NCI-H748 (cell line): ENCODE results near the gene EHMT1.
A peak's percentile ranks its signal among the peaks of the same experiment; 100 is the strongest.

ENCODE experiments used
- DNase-seq: peaks from one replicate; lab custom pipeline; 2025; ENCODE audit not compliant: unreplicated experiment; lab: John Stamatoyannopoulos, UW

EHMT1 gene

DNA sequence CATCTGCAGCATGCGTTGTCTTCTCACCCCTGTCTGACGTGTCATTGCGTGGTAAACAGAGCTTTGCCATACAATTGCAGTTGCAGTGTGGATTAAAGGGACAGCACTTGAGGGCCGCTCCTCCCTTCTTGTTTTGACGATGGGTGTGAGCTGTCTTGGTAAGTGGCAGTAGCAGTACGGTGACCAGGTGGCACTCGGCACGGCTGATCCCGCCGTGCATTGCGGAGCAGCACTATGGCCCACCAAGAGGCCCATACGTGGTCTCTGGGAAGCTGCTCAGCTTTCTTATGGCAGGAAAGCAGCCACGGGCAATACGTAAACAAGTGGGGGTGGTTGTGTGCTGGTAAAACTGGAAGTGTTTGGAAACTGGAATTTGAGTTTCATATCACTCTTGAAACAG, 25.1 kb downstream of the EHMT1 start:
- no peak for DNase-seq

DNA sequence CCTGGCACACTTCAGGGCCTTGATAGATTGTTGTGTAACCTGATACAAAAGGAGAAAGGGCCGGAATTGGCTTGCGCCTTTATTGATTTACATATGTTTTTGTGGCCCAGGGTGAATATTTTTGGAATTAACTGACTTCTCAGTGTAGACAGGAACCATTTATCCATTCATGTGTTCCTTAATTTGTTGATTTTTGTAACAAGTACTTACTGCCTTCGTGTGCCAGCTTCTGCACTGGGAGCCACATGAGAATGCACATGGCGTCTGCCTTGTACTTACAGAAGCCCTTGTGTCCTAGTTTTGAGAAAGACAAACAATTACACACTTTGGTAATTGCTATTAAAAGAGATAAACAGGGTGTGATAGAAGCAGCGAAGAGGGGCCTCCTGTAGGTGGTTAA, 26.4 kb downstream of the EHMT1 start:
- DNase-seq: peak; percentile 66

GRCh38 chr9:137646341-137646740, 27.5 kb downstream of the EHMT1 start:
- no peak for DNase-seq

- DNase-seq: no peak
These were observed 28.4 kb downstream of the EHMT1 start for GRCh38 chr9:137647096-137647714.

DNA sequence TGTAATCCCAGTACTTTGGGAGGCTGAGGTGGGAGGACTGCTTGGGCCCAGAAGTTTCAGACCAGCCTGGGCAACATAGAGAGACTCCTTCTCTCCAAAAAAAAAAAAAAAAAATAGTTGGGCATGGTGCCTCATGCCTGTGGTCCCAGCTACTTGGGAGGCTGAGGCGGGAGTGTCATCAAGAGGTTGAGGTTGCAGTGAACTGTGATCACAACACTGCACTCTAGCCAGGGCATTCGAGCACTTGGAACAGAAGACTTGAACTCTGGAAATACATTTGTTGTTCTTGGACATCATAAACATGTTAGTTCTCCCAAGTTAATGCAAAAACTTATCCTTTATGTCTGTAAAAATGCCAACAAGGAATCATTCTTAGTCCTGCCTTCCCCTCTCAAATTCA, 29.6 kb downstream of the EHMT1 start:
- no peak for DNase-seq

GRCh38 chr9:137649553-137649952, 30.7 kb downstream of the EHMT1 start:
- DNase-seq: no peak

DNA sequence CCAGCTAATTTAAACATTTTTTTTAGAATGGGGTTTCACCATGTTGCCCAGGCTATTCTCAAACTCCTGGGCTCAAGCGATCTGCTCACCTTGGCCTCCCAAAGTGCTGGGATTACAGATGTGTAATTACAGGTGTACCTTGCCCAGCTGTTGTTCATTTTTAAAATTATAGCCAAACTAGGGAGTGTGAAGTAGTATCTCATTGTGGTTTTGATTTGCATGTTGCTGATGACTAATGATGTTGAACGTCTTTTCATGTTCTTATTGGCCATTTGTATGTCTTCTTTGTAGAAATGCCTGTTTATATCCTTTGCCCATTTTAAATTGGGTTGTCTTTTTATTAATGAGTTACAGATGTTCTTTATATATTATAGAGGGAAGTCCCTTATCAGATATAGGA, 31.5 kb downstream of the EHMT1 start:
- no peak for DNase-seq

GRCh38 chr9:137650779-137651178, 32.0 kb downstream of the EHMT1 start:
- DNase-seq: no peak

DNA sequence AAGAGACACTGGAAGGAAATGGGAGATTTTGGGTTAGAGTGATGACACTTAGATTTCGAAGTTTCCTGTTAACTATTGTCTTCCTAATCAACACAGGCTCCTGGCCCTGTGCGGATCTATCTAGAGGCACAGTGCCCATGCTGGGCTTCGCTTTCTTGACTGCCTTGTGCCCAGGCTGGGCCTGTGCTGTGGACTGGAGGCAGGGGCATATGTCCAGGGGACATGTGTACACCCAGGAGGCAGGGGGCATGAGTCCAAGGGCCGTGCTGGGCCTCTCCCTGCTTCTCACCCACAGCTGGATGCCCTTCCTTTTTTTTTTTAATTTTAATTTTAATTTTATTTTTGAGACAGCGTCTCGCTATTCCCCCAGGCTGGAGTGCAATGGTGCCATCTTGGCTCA, 37.6 kb downstream of the EHMT1 start:
- DNase-seq: no peak

GRCh38 chr9:137657606-137658005, 38.8 kb downstream of the EHMT1 start:
- DNase-seq: no peak

- no peak for DNase-seq
These were observed 40.0 kb downstream of the EHMT1 start for GRCh38 chr9:137658781-137659180.

DNA sequence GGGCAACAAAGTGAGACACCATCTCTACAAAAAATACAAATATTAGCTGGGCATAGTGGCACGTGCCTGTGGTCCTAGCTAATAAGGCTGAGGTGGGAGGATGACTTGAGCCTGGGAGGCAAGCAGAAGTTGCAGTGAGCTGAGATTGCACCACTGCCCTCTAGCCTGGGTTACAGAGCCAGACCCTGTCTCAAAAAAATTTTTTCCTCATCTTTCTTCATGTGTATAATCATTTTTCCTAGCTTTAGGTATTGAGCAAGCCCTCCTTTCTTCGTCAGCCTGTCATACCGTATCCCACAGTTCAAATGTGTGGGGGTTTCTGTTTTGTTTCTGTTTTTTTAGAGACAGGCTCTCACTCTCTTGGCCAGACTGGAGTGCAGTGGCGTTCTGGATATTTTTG, 41.3 kb downstream of the EHMT1 start:
- no peak for DNase-seq

GRCh38 chr9:137663584-137663983, 44.8 kb downstream of the EHMT1 start:
- no peak for DNase-seq

GRCh38 chr9:137664676-137665075, 45.9 kb downstream of the EHMT1 start:
- no peak for DNase-seq

DNA sequence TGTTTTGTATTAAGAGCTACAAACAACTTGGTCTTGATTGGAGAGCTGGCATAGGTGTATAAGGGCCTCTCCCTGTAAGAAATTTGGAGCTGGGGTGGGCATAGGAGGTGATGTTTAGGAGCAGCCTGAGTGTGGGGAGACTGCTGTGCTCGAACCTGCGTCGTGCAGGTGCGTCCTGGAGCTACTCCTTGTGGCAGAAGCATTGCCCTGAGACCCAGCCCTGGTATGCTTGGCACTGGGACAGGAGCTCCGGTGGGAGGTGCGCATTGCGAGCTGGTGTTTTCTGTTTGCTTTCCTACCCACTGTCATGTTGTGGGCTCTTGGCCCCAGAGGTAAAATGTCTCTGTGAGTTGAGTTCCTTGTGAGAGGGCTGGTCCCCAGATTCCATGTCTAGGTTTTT, 46.4 kb downstream of the EHMT1 start:
- DNase-seq: no peak

DNA sequence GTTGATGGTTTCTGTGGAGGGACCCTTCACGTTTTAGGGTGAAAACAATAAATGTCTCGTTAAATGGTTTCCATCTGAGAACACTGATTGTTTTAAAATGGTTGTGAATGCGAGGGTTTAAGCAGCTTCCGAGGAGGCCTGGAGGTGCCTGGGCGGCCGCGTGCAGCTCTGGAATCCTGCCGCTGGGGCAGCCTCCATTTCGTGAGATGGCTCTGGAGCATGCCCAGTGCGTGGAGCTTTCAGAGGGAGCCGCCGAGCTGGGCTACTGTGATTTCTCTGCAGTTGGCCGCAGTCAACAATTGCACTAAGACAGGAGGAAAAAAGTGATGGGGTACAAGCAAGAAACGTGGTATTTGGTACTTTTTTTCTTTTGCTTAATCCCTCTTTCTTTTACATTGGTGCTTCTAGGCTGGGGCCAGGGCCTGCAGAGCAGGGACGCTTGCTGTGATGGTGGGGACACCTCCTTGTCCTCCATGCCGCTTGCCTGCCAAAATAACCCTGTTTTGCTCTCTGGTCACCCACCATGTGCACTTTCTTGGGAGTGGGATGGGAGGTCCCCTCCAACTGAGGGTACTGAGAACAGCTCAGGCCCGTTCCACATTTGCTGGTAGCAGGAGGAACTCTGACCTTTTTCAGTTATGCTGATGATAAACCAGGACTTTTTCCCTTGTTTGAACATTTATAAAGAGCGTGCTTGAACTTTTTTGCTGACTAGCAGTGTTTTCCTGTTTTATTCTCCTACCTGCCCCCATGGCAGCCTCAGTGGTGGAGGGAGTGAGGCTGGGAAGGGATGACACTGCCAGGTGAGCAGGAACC, 47.1 kb downstream of the EHMT1 start:
- no peak for DNase-seq

DNA sequence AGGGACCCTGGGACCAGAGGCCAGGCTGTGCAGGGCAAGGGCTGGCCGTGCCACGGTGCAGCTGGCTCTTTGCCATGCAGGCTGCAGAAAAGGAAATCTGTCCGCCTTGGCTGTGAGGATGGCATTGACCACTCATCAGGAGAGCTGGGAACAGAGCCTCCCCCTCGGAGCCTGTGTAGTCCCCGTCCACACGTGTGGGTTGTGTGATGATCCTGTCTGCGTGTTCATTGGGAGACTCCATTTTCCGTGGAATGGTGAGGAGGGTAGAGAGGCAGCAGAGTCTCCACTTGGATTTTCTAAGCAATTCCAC, 47.7 kb downstream of the EHMT1 start:
- DNase-seq: no peak

GRCh38 chr9:137666955-137667670, 48.3 kb downstream of the EHMT1 start:
- DNase-seq: no peak

- no peak for DNase-seq
These were observed 49.4 kb downstream of the EHMT1 start for GRCh38 chr9:137668203-137668602.

GRCh38 chr9:137669261-137669672, 50.5 kb downstream of the EHMT1 start:
- DNase-seq: no peak

DNA sequence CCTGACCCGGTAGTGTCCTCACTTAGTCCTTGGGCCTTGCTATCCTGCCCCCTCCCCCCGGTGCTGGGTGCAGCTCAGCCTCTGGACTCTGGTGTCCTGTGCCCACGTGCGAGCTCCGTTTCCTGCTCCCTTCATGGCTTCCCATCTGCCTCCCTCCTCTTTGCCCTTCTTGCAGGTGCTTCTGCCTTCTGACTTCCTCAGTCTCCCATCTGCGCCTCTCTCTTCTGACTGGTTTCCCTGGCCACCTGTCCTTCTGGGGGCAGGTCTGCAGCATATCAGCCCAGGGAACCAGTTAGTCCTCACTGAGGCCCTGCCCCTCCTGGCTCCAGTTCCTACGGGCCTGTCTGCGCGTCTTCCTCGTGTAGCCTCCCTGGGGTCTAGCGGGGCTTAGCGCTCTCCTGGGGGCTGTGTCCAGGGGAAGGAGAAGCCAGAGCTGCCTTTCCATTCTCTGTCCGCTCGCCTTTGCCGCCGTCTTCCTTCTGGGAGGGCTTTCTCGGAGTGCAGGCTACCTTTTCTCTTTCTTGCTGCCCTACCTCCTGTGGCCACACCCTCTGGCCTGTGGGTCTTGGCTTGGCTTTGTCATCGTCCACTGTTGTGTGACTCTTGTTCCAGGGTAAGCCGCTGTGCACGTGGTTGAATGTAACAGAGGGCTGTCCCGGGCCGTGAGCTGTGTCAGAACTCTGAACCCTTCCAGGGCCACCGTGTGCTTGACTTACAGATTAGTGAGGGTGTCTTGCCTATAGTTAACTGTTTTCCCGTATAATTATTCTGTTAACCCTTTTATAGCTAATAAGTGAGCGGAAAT, 51.8 kb downstream of the EHMT1 start:
- no peak for DNase-seq

DNA sequence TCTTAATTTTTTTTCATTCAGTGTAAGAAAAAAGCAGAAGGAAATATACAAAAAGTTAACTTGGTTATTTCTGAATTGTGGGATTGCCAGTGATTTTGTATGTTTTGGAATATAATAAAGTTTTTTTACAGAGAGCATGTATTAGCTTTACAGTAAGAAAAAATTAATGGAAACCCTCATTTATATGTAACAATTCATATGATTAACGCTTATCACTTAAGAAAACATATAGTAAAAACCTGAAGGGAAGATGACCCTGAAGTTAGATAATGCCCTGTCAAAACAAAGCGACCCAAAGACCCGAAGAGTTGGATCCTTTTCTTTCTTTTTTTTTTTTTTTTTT, 52.4 kb downstream of the EHMT1 start:
- no peak for DNase-seq
